IMR-90 (cell line): ENCODE measurements around the gene EIF2AK2. TPM values are rescaled to one million over a fixed set of nuclear protein-coding genes. Genes with fewer than 3 reads are reported as not detected.

Experiments
- ATAC-seq: fragments of 200-7000 bp; cut with Tn5 transposase; 2 replicates; pipeline ENCODE4 v1.9.1; 2020; ENCODE audit warnings: low read depth, mild to moderate bottlenecking, moderate library complexity
- BruUV-seq: library from RNA; stranded (reverse); fragments of 400-500 nt; replicated peaks from 2 replicates; lab custom pipeline; 2021; lab: Mats Ljungman, UMichigan
- CTCF ChIA-PET: fragments of 300-600 bp; formaldehyde crosslinking; extraction: SDS; loops from one replicate; lab custom pipeline; 2021; ENCODE audit warnings: antibody characterized with exemption; lab: Yijun Ruan, JAX
- POLR2A ChIA-PET: fragments of 300-600 bp; sonication (Branson Sonifier 250); formaldehyde crosslinking; loops from one replicate; lab custom pipeline; 2022; ENCODE audit warnings: antibody characterized with exemption; ENCODE audit not compliant: unreplicated experiment; lab: Charles Lee
- DNase-seq: peaks from one replicate; pipeline ENCODE4 v3.0.0; 2013
- H2AFZ ChIP-seq: replicated peaks from 2 replicates; pipeline ENCODE3; 2013; ENCODE audit warnings: low read length, mild to moderate bottlenecking; ENCODE audit not compliant: poor library complexity
- H2AK5ac ChIP-seq: 2 replicates; pipeline ENCODE4 v1.6.1; 2013; ENCODE audit warnings: low read depth, low read length, inconsistent platforms
- H2AK9ac ChIP-seq: replicated peaks from 2 replicates; pipeline ENCODE3; 2013; ENCODE audit warnings: mild to moderate bottlenecking, low read depth, low read length, moderate library complexity; ENCODE audit not compliant: poor library complexity
- H2BK120ac ChIP-seq: 2 replicates; pipeline ENCODE4 v1.6.1; 2013; ENCODE audit warnings: low read depth, low read length, inconsistent platforms
- H2BK15ac ChIP-seq: 3 replicates; pipeline ENCODE4 v1.6.1; 2013; ENCODE audit warnings: low read depth, low read length, inconsistent platforms
- H2BK20ac ChIP-seq: 2 replicates; pipeline ENCODE4 v1.6.1; 2013; ENCODE audit warnings: low read depth, mild to moderate bottlenecking, inconsistent platforms, low read length, moderate library complexity
- H2BK5ac ChIP-seq: 2 replicates; pipeline ENCODE4 v1.6.1; 2013; ENCODE audit warnings: mild to moderate bottlenecking, low read depth, low read length, inconsistent platforms; ENCODE audit not compliant: poor library complexity, severe bottlenecking
- H3K14ac ChIP-seq: replicated peaks from 2 replicates; pipeline ENCODE4 v1.6.1; 2013; ENCODE audit warnings: low read depth, low read length, inconsistent platforms
- H3K18ac ChIP-seq: 2 replicates; pipeline ENCODE4 v1.6.1; 2013; ENCODE audit warnings: low read depth, low read length, control low read depth
- H3K23ac ChIP-seq: 2 replicates; pipeline ENCODE4 v1.6.1; 2013; ENCODE audit warnings: low read depth, low read length, inconsistent platforms
- H3K27ac ChIP-seq: 2 replicates; pipeline ENCODE4 v1.5.1; 2013; ENCODE audit warnings: mild to moderate bottlenecking, control low read depth, low read length; ENCODE audit not compliant: insufficient read depth
- H3K27me3 ChIP-seq: 2 replicates; pipeline ENCODE4 v1.6.1; 2013; ENCODE audit warnings: low read length; ENCODE audit not compliant: control insufficient read depth, insufficient read depth
- H3K36me3 ChIP-seq: 2 replicates; pipeline ENCODE4 v1.6.1; 2013; ENCODE audit warnings: low read length, mixed read lengths; ENCODE audit not compliant: control insufficient read depth, insufficient read depth
- H3K4ac ChIP-seq: 2 replicates; pipeline ENCODE4 v1.6.1; 2013; ENCODE audit warnings: low read depth, low read length, inconsistent platforms
- H3K4me1 ChIP-seq: 2 replicates; pipeline ENCODE4 v1.6.1; 2013; ENCODE audit warnings: low read length, mixed read lengths; ENCODE audit not compliant: control insufficient read depth, insufficient read depth
- H3K4me2 ChIP-seq: 2 replicates; pipeline ENCODE4 v1.6.1; 2013; ENCODE audit warnings: low read depth, mild to moderate bottlenecking, control low read depth, low read length, moderate library complexity
- H3K4me3 ChIP-seq: 2 replicates; pipeline ENCODE4 v1.5.1; 2013; ENCODE audit warnings: low read depth, mild to moderate bottlenecking, control low read depth, low read length, moderate library complexity; ENCODE audit not compliant: insufficient read depth
- H3K56ac ChIP-seq: 2 replicates; pipeline ENCODE4 v1.6.1; 2013; ENCODE audit warnings: low read length, inconsistent platforms; ENCODE audit not compliant: insufficient read depth; ENCODE audit errors: extremely low read depth
- H3K79me1 ChIP-seq, 2 experiments: 2 replicates each; pipeline ENCODE4 v1.6.1; 2013; ENCODE audit warnings: low read length in 2 of 2, inconsistent platforms in 1 of 2, low read depth in 1 of 2
- H3K9ac ChIP-seq: 2 replicates; pipeline ENCODE4 v1.6.1; 2013; ENCODE audit warnings: low read depth, low read length, control low read depth
- H3K9me1 ChIP-seq: 2 replicates; pipeline ENCODE4 v1.6.1; 2013; ENCODE audit warnings: low read length, inconsistent platforms; ENCODE audit not compliant: insufficient read depth
- H3K9me3 ChIP-seq: 2 replicates; pipeline ENCODE4 v1.6.1; 2013; ENCODE audit warnings: low read length; ENCODE audit not compliant: control insufficient read depth, insufficient read depth
- H4K20me1 ChIP-seq: 2 replicates; pipeline ENCODE4 v1.6.1; 2013; ENCODE audit warnings: low read length, inconsistent platforms; ENCODE audit not compliant: insufficient read depth
- H4K5ac ChIP-seq: 2 replicates; pipeline ENCODE4 v1.6.1; 2013; ENCODE audit warnings: mild to moderate bottlenecking, low read depth, low read length, control low read depth
- H4K8ac ChIP-seq, 2 experiments: 2 replicates each; pipeline ENCODE4 v1.6.1; 2013; ENCODE audit warnings: low read depth in 2 of 2, low read length in 2 of 2, control low read depth in 1 of 2, inconsistent platforms in 1 of 2
- H4K91ac ChIP-seq: 2 replicates; pipeline ENCODE4 v1.6.1; 2013; ENCODE audit warnings: low read depth, low read length, inconsistent platforms; ENCODE audit not compliant: insufficient read depth
- BHLHE40 ChIP-seq: fragments of 150-350 bp; IDR thresholded peaks from 2 replicates; pipeline ENCODE4 v1.6.1; 2016; ENCODE audit warnings: mild to moderate bottlenecking, low read depth, low read length
- CEBPB ChIP-seq: IDR thresholded peaks from 2 replicates; pipeline ENCODE4 v1.6.1; 2012; ENCODE audit warnings: low read depth, low read length, improper control_type of control experiment
- CHD1 ChIP-seq: IDR thresholded peaks from 2 replicates; pipeline ENCODE4 v1.6.1; 2012; ENCODE audit warnings: low read depth, low read length, improper control_type of control experiment
- FOS ChIP-seq: fragments of 150-350 bp; IDR thresholded peaks from 2 replicates; pipeline ENCODE4 v1.6.1; 2016; ENCODE audit warnings: low read depth, low read length
- MAFK ChIP-seq: IDR thresholded peaks from 2 replicates; pipeline ENCODE4 v1.6.1; 2012; ENCODE audit warnings: low read depth, low read length, improper control_type of control experiment
- MAZ ChIP-seq: IDR thresholded peaks from 2 replicates; pipeline ENCODE4 v1.6.1; 2012; ENCODE audit warnings: low read depth, mild to moderate bottlenecking, low read length, improper control_type of control experiment, moderate library complexity, borderline replicate concordance
- MXI1 ChIP-seq: IDR thresholded peaks from 2 replicates; pipeline ENCODE4 v1.6.1; 2012; ENCODE audit warnings: low read depth, mild to moderate bottlenecking, low read length, moderate library complexity, borderline replicate concordance
- NFE2L2 ChIP-seq: fragments of 150-350 bp; IDR thresholded peaks from 2 replicates; pipeline ENCODE4 v1.6.1; 2016; ENCODE audit warnings: low read depth, mild to moderate bottlenecking, low read length
- POLR2A ChIP-seq: IDR thresholded peaks from 2 replicates; pipeline ENCODE4 v1.6.1; 2012; ENCODE audit warnings: mild to moderate bottlenecking, low read depth, low read length
- RAD21 ChIP-seq: IDR thresholded peaks from 2 replicates; pipeline ENCODE4 v1.6.1; 2012; ENCODE audit warnings: low read length, improper control_type of control experiment
- RCOR1 ChIP-seq: IDR thresholded peaks from 2 replicates; pipeline ENCODE4 v1.6.1; 2012; ENCODE audit warnings: mild to moderate bottlenecking, low read length, improper control_type of control experiment; ENCODE audit not compliant: insufficient replicate concordance
- RFX5 ChIP-seq: IDR thresholded peaks from 2 replicates; pipeline ENCODE4 v1.8.0; 2012; ENCODE audit warnings: low read depth, mild to moderate bottlenecking, low read length, moderate library complexity
- SMC3 ChIP-seq: fragments of 150-350 bp; IDR thresholded peaks from 2 replicates; pipeline ENCODE4 v1.6.1; 2016; ENCODE audit warnings: low read depth, mild to moderate bottlenecking, antibody characterized with exemption, low read length, moderate library complexity
- WGBS, 2 experiments: methylation state at CpG; one replicate each; pipeline versions ENCODE4 v1.1.5 to v1.1.7; 2013; ENCODE audit warnings: missing lambda C conversion rate in 2 of 2; ENCODE audit not compliant: insufficient read length in 1 of 2; ENCODE audit errors: extremely low coverage in 2 of 2; 5-methylcytosine and 5-hydroxymethylcytosine counted together
- dilution Hi-C: fragments of 300-500 bp; cut with HindIII; formaldehyde crosslinking; loops from one replicate; pipeline ENCODE4 v1.14.3; 2018; ENCODE audit warnings: low sequenced_read_pairs; ENCODE audit not compliant: unreplicated experiment
- in situ Hi-C: fragments of 300-500 bp; cut with MboI; formaldehyde crosslinking; loops from 3 replicates; pipeline ENCODE4 v1.14.3; 2019; ENCODE audit warnings: low sequenced_read_pairs, inconsistent platforms, mixed read lengths
- intact Hi-C: fragments of 100-400 bp; cut with micrococcal nuclease; formaldehyde crosslinking; loops from 2 replicates; pipeline ENCODE4 v1.10.0; 2022
- polyA plus RNA-seq, 3 experiments: library from polyadenylated mRNA; depleted of rRNA; stranded (reverse); fragments of >200 nt; gene quantifications; 2 replicates each; pipeline ENCODE4 v1.2.3, GENCODE V29; 2012; ENCODE audit warnings: low replicate concordance in 1 of 3
- total RNA-seq: library from RNA; depleted of rRNA; stranded (reverse); fragments of >200 nt; gene quantifications from 2 replicates; pipeline ENCODE4 v1.2.3, GENCODE V29; 2012
- TF ChIP-seq, protein P1 (sequence below): conservative IDR thresholded peaks from 2 replicates; pipeline ENCODE4 v1.5.1; 2012; ENCODE audit warnings: mild to moderate bottlenecking, low read depth, low read length, improper control_type of control experiment
- TF ChIP-seq, protein P2 (sequence below): fragments of 150-350 bp; IDR thresholded peaks from 2 replicates; pipeline ENCODE4 v1.6.1; 2017; ENCODE audit warnings: mild to moderate bottlenecking, antibody characterized with exemption, low read length, low read depth
- TF ChIP-seq, protein P3 (sequence below): fragments of 150-350 bp; IDR thresholded peaks from 2 replicates; pipeline ENCODE4 v1.6.1; 2016; ENCODE audit warnings: low read depth, mild to moderate bottlenecking, low read length, moderate library complexity, borderline replicate concordance

Gene EIF2AK2
- total and polyA plus RNA-seq, 2 of the 4 experiments (the other 2 are of a cell fraction), result 10.2 to 16.8 TPM

DNA sequence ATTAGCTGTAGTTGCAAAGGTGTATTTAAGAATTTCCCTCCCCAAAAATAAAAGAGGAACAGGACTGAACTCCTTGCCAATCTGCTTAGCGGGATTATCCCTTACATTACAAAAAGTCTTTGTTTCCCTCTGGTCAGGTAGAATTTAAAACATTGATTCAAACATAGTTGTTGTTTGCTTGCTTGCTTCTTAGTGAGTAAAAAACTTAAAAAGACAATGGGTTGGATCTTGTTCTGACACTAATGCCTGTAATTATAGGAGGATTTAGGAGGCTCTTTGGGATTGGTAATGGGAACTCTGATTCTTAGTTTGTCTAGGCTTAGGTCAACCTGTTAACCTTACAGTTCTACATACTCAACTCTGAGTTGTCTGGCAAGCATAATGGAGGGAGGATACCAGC is 35.8 kb upstream of the EIF2AK2 start:
- Histone ChIP-seq H2BK5ac (no peak overlapping the region), H4K8ac (no peak overlapping the region), H3K9ac (no peak overlapping the region), H3K4me3 (no peak overlapping the region), H3K4ac (no peak overlapping the region), H3K27me3 (no peaks in the 10 kb centered on the region; the same call in 1 of the 2 replicates), H3K9me3 (no peaks in the 10 kb centered on the region), H2AK9ac (no peak overlapping the region), H4K20me1 (no peaks in the 10 kb centered on the region), H2BK120ac (no peak overlapping the region), H2AFZ (no peak overlapping the region), H4K91ac (no peak overlapping the region), H3K4me2 (no peak overlapping the region), H3K9me1 (peaks cover 6% of the 10 kb centered on the region; the same call in 1 of the 2 replicates), H2AK5ac (no peak overlapping the region), H3K23ac (no peak overlapping the region), H3K79me1 (peaks cover 5 to 18% of the 10 kb centered on the region in 2 experiments; a peak in 2 of 4 replicates), H2BK20ac (no peak overlapping the region), H3K18ac (no peak overlapping the region), H2BK15ac (no peak overlapping the region), H4K5ac (no peak overlapping the region), H3K14ac (no peak overlapping the region), H3K4me1 (peaks cover 2% of the 10 kb centered on the region), H3K36me3 (no peaks in the 10 kb centered on the region), H3K56ac (no peak overlapping the region), H3K27ac (no peak overlapping the region)
- in situ Hi-C loops (no loop called here), dilution Hi-C loops (no loop called here), intact Hi-C loops (no loop called here)
- ChIA-PET CTCF (no interaction called here), POLR2A (no interaction called here)
- no TSS peak for BruUV-seq
- DNase-seq (no peak), ATAC-seq (no peak)
- TF ChIP-seq NFE2L2, result no peak
- TF ChIP-seq, protein P1, sequence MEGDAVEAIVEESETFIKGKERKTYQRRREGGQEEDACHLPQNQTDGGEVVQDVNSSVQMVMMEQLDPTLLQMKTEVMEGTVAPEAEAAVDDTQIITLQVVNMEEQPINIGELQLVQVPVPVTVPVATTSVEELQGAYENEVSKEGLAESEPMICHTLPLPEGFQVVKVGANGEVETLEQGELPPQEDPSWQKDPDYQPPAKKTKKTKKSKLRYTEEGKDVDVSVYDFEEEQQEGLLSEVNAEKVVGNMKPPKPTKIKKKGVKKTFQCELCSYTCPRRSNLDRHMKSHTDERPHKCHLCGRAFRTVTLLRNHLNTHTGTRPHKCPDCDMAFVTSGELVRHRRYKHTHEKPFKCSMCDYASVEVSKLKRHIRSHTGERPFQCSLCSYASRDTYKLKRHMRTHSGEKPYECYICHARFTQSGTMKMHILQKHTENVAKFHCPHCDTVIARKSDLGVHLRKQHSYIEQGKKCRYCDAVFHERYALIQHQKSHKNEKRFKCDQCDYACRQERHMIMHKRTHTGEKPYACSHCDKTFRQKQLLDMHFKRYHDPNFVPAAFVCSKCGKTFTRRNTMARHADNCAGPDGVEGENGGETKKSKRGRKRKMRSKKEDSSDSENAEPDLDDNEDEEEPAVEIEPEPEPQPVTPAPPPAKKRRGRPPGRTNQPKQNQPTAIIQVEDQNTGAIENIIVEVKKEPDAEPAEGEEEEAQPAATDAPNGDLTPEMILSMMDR, result no peak
- TF ChIP-seq MAFK, result no peak
- no peak for TF ChIP-seq CEBPB
- TF ChIP-seq MAZ, result no peak
- no peak for TF ChIP-seq SMC3
- no peak for TF ChIP-seq MXI1
- TF ChIP-seq BHLHE40, result no peak
- TF ChIP-seq RAD21, result no peak
- TF ChIP-seq, protein P2, sequence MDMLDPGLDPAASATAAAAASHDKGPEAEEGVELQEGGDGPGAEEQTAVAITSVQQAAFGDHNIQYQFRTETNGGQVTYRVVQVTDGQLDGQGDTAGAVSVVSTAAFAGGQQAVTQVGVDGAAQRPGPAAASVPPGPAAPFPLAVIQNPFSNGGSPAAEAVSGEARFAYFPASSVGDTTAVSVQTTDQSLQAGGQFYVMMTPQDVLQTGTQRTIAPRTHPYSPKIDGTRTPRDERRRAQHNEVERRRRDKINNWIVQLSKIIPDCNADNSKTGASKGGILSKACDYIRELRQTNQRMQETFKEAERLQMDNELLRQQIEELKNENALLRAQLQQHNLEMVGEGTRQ, result no peak
- TF ChIP-seq POLR2A, result no peak
- TF ChIP-seq, protein P3, sequence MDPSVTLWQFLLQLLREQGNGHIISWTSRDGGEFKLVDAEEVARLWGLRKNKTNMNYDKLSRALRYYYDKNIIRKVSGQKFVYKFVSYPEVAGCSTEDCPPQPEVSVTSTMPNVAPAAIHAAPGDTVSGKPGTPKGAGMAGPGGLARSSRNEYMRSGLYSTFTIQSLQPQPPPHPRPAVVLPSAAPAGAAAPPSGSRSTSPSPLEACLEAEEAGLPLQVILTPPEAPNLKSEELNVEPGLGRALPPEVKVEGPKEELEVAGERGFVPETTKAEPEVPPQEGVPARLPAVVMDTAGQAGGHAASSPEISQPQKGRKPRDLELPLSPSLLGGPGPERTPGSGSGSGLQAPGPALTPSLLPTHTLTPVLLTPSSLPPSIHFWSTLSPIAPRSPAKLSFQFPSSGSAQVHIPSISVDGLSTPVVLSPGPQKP, result no peak
- TF ChIP-seq RFX5, result no peak
- no peak for TF ChIP-seq FOS
- TF ChIP-seq CHD1, result no peak
- TF ChIP-seq RCOR1, result no peak
- whole genome bisulfite sequencing, 2 experiments, result no CpG with 5 or more reads among the region's 1 CpG
